ENCODE data around the gene PATZ1.
"Not testable (repeated sequence)": the region's sequence is repeated elsewhere in the genome, so short reads cannot be mapped to it uniquely, and the experiment has no call there.

Gene PATZ1

DNA sequence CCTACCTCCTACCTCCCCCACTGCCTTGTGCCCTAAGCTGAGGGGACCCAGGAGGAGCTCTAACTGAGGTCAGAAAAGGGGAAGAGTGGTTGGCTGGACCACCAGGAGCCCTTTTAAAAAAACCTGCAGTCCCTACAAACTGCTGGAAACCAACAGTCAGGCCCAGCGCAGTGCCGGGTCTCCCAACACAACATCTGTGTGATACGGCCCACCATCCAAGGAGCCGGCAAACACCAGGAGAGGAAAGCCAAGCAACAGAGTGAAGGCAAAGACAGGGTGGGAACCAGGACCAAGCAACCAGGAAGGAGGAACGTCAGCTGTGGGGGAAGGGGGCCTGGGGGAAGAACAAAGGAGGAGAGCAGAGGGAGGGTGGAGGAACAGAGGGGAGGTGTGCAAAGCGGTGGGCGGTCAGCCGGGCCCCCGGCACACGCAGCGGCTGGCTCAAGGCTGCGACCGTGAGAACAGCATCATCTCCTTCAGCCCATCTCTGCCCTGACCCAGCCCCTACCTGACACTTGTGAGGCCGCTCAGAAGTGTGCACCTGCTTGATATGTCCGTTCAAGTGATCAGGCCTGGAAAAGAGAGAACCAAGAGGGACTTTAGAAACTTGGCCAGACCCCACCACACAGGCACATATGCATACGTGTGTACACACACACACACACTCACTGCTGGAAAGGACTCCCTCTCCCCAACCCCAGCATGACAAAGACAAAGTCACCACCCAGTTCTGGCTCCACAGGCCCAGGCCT is 3.6 kb downstream of the PATZ1 start:
- no peak for DNase-seq

DNA sequence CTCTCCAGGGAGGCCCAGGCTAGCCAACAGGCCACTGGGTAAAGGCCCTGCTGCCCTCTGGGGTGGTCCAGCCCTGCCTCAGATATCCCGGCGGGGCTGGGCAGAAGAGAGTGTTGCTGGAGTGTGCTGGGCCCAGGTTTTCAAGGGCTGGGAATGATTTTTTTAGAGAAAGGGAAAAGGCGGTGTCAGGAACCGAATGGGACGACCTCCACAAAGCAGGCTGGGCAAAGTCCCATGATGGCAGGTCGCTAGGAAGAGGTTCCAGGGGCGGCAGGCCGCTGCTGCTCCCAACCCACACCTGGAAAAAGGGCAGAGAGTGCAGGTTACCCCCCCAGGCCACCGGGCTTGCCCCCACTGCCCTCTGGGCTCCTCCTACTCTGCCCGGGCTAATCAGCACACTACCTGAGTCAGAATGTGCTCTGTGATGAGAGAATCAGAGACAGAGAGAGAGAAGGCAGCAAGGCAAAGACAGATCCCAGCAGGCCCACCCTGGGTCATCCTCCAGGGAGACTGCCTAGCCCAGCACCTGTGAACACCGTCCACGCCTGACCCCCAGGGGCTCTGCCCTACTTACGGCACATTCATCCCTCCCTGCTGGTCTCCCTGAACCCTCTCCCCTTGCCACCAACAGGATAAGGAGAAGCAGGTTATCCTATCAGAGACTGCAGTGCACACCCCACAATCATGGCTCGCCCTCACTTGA is 4.6 kb downstream of the PATZ1 start:
- no peak for DNase-seq

DNA sequence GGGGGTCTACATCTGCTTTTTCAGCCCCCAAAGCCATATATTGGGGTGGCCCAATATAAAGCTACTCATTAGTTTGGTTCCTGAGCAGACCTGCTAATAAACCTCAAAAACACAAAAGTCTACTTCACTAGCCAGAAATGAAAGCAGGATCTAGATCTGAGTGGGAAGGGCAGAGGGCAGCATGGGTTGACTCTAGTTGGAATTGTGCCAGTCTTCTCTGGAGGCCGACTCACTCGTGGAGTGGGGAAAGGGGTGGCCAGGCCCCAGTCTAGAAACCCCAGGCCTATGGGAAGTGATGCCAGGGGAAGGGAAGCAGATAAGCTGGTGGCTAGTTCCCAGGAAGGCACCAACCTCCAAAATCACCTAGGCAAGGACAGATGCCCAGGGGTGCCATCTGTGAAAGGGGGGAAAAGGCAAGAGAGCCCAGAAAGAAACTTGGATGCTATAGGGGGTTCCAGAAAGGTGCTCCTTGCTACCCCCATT is 5.3 kb downstream of the PATZ1 start:
- DNase-seq, result no peak

DNA sequence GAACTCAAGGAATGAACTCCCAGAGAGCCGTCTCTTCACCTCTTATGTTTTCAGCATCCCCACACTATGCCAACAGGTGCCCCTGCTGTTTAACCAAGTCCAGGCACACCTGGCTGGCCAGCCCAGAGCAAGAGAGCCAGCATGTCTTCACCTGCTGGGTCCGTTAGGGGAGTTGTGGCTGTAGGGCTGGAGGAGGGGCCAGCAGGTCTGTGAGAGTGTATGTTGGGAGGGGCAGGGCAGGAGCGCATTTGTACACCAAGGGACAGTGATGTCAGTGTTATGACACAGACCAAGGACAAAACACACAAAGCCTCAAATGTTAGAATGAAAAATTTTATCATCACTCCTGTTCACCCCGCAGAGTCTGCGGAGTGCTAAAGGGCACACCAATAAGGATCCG is 5.8 kb downstream of the PATZ1 start:
- no peak for DNase-seq

DNA sequence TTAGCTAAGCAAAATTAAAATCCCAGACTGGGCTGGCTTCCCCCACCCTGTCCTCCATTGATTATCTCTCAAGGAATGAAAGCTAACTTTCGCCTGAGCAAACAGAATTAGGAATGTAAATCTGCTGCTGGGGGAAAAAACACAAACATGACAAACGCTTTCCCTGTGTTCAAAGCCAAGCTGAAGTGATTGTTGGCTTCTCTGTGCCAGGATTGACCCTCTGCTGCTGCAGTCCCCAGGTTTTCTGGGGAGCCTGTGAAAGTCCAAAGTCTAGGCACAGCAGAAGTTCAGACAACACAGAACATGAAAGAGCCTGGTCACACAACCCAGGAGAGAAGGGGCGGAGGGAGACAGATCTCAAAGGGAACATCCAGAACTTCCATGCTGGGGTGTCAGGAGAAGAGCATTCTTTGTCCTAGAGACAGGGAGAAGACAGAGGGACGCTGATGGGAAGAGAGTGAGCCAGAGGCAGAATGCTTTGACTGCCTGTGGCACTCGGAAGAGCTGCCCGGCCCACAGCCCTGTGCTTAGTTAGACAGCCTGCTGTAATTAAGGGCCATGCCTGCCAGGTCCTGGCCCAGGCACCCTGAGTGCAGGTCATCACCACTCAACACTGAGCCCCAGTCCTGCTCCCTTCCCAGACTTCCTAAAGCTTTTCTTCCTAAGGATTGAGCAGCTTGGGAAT is 6.9 kb downstream of the PATZ1 start:
- no peak for DNase-seq

DNA sequence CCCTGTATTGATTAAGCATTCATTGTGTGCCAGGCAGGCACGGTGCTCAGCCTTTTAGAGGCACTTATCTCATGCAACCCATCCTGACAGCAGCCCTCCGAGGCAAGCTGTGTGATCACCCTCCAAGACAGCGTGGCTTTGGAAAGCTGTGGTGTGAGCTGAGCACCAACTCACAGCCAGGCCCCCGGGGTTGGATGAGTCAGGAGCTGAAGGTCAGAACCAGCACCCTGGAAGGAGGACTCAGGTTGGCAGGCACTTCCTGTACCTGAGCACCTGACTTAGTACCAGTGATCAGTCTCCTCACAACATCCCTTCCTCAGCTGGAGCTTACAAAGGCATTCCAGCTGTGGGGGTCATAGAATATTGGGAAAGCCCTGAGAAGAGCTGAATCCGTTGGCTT is 9.0 kb downstream of the PATZ1 start:
- DNase-seq, result no peak

DNA sequence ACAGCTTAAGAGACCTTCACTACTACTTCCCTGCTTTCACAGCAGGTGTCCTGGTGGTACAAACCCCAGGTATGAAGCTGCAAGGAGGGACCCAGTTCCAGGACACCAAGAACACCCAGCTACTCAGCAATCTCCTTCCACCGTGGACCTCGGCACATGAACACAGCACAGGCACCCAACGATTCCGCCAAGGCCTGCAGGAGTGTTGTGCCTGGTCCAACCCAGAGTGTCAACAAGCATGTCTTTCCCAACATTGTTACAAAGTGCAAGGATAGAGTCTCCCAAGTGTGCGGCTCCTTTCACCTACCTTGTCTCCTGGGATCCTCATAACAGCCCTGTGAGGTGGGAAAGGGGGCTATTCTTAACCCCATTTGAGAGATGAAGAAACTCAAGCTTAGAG is 11.8 kb downstream of the PATZ1 start:
- DNase-seq, result no peak

DNA sequence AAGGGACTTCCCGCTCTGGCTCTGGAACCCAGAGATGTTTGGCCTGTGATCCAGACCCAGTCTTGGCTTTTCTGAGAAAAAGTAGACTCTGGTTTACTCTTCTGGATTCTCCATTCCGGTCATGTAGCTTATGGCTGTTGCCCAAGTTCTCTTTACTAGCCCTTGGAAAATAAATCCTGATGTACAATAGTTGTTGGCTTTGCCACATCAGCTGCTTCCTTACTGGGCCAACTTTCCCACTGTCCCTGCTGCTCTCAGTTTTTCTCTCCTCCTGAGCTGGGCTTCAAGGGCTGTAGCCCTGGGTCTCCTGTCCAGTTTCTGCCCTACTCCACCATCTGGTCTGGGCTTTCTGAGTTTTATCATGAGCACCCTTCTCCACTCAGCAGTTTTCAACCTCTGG is 12.5 kb downstream of the PATZ1 start:
- peak; percentile 44 for DNase-seq

DNA sequence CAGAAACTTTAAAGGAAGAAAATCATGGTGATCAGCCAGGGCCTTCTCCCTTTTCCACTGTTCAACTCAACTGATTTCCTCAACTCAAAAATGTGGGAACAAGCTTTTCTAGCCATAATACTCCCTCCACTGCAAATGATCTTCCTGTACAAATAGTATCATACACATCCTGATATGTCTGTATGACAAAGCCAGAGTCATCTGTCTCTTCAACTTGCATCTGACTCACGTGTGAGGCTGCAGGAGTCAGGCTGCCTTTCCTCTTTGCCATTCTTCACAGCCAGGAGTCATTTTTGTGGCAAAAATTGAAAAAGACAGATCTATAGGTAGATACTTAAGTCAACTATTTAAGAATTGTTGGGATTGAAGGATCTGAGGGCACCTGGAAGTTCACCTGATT is 13.3 kb downstream of the PATZ1 start:
- DNase-seq, result no peak

DNA sequence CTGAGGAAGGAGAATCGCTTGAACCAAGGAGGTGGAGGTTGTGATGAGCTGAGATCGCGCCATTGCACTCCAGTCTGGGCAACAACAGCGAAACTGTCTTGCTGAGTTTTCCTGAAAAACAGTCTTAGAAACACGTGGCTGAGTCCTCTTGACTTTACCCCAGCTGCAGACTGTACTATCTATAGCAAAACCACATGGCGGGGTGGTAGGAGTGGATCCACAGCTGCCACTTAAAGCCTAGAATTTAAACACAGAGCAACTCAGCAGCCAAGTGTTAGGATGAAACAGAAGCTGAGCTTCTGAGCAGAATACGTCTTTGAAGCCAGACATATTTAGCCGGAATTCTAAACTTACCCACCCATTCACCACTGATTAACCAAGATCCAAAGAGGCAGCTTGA is 14.1 kb downstream of the PATZ1 start:
- no peak for DNase-seq

DNA sequence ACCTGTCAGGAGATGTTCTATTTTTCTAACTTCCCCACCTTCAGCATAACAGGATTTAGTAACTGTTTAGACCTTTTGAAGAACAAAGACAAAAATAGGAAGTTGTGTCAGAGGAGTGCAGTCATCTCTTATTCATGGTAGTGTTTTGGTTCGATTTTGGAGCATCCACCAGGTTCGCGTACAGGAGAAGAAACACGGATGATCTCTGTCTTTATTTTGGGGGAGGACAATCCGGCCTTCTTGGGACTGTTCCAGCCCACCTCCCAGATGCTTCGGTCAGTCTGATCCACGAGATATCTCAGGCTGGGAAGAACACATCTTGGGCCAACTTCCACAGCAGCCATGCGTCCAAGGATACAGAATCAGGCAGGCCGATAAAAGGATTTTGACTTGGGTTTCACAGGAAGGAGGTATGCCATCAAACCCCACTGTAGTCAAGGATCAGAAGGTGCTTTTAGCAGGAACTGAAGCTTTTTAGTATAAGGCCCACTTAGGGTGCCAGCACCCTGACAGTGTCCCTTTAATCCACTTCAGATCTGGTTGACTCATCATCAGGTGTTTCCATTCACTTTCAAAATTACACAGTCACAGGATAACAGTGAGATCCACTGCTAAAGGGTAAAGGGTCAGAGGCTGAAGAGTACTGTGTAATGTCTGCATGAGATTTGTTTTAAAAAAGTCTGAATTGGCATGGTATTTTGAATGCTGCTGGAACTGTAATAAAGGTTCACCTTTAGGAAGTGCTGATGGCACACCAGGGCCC is 16.5 kb downstream of the PATZ1 start:
- no peak for DNase-seq

DNA sequence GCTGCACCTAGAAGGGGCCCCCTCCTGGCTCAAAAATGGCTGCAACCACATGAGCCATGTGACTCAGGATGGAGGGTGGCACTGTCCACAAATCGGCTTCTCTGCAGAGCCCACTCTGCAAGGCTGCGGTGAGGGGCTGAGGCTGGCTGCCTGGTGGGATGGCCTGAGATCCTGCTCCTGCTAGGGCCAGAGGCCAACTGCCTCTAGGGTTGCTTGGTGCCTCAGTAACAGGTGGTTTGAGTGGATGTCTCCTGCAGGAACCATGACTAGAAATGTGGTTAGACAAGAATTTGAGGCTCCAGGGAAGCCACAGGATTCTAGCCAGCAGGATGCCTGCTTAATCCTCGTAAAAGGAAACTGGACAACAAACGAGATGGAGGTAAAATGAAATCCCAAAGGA is 17.1 kb downstream of the PATZ1 start:
- no peak for DNase-seq

DNA sequence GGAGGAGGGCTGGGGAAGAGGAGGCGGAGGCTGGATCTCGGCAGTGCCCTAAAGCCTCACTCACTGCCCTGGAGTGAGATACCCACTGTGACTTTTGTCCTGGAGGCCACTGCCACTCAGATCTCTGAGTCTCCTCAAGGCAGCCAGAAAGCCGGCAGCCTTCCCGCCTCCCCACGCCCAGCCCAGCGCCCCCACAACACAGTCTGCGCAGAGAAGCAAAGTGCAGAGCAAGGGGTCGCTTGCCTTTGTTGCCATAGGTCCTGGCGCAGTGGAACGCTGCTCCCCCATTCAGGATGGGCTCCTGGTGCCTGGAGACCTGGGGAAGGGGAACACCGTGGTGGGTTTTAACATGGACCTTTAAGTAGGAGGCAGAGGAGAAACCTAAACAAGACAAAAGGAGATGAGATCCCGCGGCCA is 17.6 kb downstream of the PATZ1 start:
- DNase-seq, result no peak

DNA sequence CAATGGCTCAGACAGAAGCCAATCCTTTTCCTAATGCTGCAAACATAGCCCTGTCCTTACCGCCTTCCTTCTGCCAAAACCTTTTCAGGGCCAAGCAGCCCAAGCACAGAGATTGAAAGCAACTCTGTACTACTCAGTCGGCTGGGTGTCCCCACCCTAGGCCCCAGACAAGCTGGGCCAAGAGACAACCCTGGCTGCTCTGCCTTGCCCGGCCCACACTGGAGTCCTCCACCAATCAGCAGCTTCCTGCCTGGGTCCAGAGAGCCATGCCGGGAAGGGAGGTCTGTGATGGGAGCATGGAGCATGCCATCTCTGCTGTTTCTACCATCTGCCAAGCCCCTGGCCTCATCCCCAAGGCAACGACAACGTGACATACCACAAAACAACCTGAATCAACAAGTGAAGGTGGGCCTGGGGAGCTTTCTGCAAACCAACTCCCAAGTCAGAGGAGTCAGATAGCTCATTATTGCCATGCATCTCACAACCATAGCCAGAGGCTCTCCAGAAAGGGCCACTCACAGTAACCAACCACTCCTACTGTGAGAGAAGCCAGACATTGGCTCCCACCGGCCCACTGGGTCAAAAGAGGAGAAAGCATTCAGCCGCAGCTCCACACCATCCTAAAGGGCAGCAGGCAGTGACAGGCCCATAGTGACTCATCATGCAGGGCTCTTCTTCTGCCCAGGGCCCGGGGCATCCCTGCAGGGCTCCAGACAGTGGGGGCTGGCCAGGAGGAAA is 18.2 kb downstream of the PATZ1 start:
- no peak for DNase-seq

DNA sequence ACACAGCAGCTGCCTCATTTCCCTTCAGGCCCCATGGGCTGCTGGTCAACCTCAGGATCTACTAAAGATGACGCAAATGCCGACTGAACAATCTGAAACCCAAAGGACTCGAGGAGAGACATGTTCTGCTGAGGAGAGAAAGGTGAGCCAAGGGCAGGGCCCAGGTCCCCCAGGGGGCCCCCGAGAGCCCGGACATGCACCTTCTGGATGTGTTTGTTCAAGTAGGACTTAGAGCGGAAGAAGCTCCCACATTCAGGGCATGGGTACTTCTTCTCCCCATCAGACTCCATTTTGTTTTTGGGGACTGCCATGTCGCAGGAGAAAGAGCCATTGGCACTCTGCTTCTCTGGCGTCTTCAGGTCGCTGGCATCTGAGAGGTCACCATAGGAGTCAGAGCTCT is 19.3 kb downstream of the PATZ1 start:
- DNase-seq, result no peak

DNA sequence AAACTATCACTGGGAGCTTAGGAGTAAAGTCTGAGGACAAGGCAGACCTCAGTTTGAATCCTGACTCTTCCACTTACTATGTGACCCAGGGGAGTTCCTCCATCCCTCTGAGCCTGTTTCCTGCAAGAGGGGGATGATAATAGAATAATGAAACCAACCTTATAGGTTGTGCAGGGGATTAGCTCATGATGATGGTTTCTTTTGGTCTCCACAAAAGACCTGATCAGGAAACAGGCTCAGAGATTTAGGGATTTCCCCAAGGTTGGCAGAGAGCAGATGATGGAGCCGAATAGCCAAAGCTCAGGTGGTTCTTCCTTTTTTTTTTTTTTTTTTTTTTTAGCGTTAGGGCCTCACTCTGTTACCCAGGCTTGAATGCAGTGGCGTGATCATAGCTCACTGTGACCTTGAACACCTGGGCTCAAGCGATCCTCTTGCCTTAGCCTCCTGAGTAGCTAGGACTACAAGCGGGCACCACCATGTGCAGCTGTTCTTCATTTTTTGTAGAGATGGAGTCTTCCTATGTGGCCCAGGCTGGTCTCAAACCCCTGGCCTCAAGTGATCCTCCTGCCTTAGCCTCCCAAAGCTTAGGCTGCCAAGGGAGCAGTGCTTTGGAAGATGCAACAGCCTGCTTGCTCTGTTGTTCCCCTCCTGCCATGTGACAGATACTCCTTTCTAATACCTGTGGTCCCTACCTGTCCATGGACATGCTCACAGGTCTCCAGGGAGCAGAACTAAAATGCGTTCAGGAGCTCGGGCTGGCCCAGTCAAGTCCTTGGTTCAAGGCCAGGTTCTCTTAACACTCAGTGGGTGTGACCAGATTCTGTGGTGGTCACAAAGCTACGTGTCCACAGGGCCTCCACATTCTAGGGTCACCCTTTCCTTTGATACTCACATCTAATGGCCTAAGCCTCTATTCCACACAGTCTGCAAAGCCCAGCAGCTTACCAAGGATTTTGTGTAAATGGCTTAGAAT is 22.3 kb downstream of the PATZ1 start:
- DNase-seq, result no peak

DNA sequence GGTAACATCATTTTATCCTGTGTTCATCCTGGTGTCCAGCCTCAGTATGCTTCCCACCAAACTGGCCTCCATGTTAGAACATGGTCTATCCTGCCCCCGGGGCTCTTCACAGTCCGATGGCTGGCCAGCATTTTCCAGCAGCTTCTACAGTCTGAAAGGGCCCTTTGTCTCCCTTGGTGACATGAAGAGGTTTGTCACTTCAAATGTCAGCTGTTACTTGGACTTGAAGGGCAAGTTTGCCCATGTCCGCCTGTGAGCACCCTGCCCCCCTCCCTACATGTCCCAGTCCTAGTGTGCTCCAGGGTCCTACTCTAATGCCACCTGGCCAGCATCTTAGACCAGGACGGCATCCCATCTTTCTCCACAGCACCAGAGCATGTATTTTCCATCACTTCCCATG is 24.7 kb downstream of the PATZ1 start:
- DNase-seq, result peak; percentile 38

DNA sequence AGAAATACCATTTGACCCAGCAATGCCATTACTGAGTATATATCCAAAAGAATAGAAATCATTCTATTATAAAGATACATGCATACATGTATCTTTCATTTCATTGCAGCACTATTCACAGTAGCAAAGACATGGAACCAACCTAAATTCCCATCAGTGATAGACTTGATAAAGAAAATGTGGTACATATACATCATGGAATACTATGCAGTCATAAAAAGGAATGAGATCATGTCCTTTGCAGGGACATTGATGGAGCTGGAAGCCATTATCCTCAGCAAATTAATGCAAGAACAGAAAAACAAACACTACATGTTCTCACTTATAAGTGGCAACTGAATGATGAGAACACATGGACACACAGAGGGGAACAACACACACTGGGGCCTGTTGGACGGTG is 31.9 kb downstream of the PATZ1 start:
- not testable (repeated sequence) for DNase-seq

DNA sequence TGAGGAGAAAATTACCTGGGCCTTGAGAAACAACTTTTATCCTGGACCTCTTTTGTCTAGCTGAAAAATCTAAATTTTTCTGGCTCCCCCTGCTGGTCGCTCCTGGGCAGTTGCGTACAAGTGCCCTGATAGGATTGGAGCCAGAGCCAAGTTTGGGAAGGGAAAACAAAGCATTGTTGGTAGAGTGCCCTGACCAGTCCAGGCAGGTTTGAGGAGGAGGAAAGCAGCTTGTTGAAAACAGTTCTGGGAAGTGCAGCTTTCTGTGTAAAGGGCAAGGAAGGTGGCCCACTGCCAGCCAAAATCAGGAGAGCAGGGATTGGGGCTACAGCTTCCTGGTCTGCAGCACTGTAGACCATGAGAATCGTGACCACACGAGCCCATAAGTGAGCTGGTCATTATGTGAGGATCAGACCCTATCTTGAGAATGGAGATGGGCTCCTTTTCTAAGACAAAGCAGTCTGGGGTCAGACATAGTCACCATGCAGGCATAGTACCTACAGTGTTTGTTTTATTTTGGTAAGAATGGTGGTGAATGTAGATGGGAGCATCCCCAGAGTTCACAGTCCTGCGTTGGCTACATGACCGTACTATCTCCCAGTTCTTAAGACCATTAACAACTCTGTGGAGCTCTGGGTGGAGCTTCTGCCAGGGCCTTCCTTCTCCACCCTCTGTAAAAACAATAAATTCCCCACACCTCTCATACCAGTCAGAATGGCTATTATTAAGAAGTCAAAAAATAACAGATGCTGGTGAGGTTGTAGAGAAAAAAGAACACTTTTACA is 32.6 kb downstream of the PATZ1 start:
- DNase-seq, result peak; percentile 78

DNA sequence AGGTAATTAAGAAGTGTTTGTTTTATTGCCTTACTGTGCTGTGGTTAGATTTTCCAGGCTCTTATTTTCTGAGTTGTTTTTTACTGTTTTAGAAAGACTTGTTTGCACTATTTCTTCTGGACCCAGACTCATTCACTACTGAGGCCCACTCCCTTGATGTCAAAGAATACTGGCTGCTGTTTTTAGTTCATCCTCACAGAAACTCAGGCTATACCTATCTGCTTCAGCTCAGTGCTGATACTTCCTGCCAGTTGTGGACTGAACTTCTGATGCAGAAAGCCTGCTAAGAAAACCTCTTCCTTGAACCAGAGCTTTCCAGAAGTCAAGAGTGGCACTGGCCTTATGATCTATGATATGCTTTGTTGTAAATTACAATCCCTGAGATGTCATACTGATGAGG is 38.0 kb downstream of the PATZ1 start:
- no peak for DNase-seq
